Measurements from ENCODE around the gene DAD1.
"Not testable (repeated sequence)": the region's sequence is repeated elsewhere in the genome, so short reads cannot be mapped to it uniquely, and the experiment has no call there.

Gene DAD1

GRCh38 chr14:22553445-22553844, 35.6 kb downstream of the DAD1 start:
- no peak for DNase-seq (ENCODE audit: low read depth, low spot score)

GRCh38 chr14:22552827-22553076, 36.3 kb downstream of the DAD1 start:
- no peak for DNase-seq (ENCODE audit: low read depth, low spot score)

GRCh38 chr14:22552001-22552826, 36.8 kb downstream of the DAD1 start:
- DNase-seq (ENCODE audit: low read depth, low spot score) = no peak

- DNase-seq (ENCODE audit: low read depth, low spot score) = no peak
Measured at GRCh38 chr14:22551605-22551997, 37.4 kb downstream of the DAD1 start.

GRCh38 chr14:22549981-22550673, 38.9 kb downstream of the DAD1 start:
- DNase-seq (ENCODE audit: low read depth, low spot score) = no peak

- DNase-seq (ENCODE audit: low read depth, low spot score) = no peak
Measured at GRCh38 chr14:22549324-22549962, 39.6 kb downstream of the DAD1 start.

- no peak for DNase-seq (ENCODE audit: low read depth, low spot score)
Measured at GRCh38 chr14:22547948-22548750, 40.9 kb downstream of the DAD1 start.

GRCh38 chr14:22547313-22547947, 41.6 kb downstream of the DAD1 start:
- DNase-seq (ENCODE audit: low read depth, low spot score) = no peak

- no peak for DNase-seq (ENCODE audit: low read depth, low spot score)
Measured at GRCh38 chr14:22546722-22547071, 42.3 kb downstream of the DAD1 start.

- no peak for DNase-seq (ENCODE audit: low read depth, low spot score)
Measured at GRCh38 chr14:22545842-22546721, 42.9 kb downstream of the DAD1 start.

- DNase-seq (ENCODE audit: low read depth, low spot score) = no peak
Measured at GRCh38 chr14:22544881-22545420, 44.1 kb downstream of the DAD1 start.

- no peak for DNase-seq (ENCODE audit: low read depth, low spot score)
Measured at GRCh38 chr14:22544406-22544805, 44.6 kb downstream of the DAD1 start.

- DNase-seq (ENCODE audit: low read depth, low spot score) = not testable (repeated sequence)
Measured at GRCh38 chr14:22543570-22544357, 45.3 kb downstream of the DAD1 start.

GRCh38 chr14:22542360-22542759, 46.7 kb downstream of the DAD1 start:
- no peak for DNase-seq (ENCODE audit: low read depth, low spot score)

- DNase-seq (ENCODE audit: low read depth, low spot score) = no peak
Measured at GRCh38 chr14:22541721-22542120, 47.3 kb downstream of the DAD1 start.

- no peak for DNase-seq (ENCODE audit: low read depth, low spot score)
Measured at GRCh38 chr14:22540811-22541360, 48.1 kb downstream of the DAD1 start.

- DNase-seq (ENCODE audit: low read depth, low spot score) = no peak
Measured at GRCh38 chr14:22540293-22540692, 48.7 kb downstream of the DAD1 start.

- DNase-seq (ENCODE audit: low read depth, low spot score) = no peak
Measured at GRCh38 chr14:22539831-22540230, 49.2 kb downstream of the DAD1 start.

- DNase-seq (ENCODE audit: low read depth, low spot score) = no peak
Measured at GRCh38 chr14:22538671-22539228, 50.3 kb downstream of the DAD1 start.

Data from ELF-1 (cell line).